Choroid plexus epithelial cell (primary cell): ENCODE results near the gene RNF126.
"Not testable (repeated sequence)": the region's sequence is repeated elsewhere in the genome, so short reads cannot be mapped to it uniquely, and the experiment has no call there.

ENCODE experiments used
- DNase-seq: peaks from one replicate; pipeline ENCODE4 v3.0.0-alpha.2; 2010; ENCODE audit warnings: low read depth
- H3K4me3 ChIP-seq: 2 replicates; pipeline ENCODE4 v1.5.1; 2011; ENCODE audit warnings: low read depth, mild to moderate bottlenecking, control low read depth, low read length, moderate library complexity
- TF ChIP-seq, protein P1 (sequence below): conservative IDR thresholded peaks from 2 replicates; pipeline ENCODE4 v1.5.1; 2011; ENCODE audit warnings: low read depth, mild to moderate bottlenecking, control low read depth, inconsistent platforms, low read length, moderate library complexity

RNF126 gene

DNA sequence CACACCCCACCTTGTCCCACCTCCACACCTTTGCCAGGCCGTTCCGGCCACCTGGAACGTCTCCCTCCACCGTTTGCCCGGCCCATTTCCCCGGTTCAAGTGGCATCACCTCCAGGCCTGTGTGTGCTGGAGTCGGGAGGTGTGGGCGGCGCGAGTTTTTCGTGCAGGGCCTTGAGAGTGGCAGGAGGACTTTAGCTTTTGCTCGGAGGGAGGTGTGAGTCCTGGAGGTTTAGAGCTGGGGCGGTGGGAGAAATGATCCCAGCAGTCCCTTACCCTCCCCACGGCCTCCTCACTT, 41.4 kb upstream of the RNF126 start:
- H3K4me3 ChIP-seq = no peak overlapping the region

DNA sequence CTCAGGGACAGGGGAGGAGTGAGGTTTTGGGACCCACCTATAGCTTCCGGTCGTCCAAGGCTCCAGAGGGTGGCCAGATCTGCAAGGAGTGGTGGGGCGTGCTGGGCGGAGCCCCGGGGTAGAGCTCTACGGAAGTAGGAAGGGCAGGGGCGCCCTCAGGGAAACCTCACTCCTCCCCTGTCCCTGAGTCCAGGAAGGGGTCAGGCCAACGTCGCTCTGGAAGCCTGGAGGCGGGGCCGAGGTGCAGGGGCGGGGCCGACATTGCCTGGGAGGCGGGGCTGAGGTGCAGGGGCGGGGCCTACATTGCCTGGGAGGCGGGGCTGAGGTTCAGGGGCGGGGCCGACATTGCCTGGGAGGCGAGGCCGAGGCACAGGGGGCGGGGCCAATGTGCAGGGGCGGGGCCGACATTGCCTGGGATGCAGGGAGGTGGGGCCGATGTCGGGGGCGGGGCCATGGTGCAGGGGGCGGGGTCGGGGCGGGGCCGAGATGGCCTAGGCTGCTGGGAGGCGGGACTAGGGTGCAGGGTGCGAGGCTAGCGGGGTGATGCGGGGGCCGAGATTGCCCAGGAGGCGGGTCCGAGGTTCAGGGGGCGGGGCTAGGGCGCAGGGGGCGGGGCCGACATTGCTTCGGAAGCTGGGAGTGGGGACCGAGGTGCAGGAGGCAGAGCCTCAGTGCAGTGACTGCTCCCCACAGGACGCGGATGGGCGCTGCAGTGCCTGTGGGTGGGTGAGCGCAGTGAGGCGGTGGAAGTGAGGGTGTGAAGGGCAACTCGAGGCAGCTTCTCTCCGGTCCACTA, 40.8 kb upstream of the RNF126 start:
- TF ChIP-seq, protein P1, sequence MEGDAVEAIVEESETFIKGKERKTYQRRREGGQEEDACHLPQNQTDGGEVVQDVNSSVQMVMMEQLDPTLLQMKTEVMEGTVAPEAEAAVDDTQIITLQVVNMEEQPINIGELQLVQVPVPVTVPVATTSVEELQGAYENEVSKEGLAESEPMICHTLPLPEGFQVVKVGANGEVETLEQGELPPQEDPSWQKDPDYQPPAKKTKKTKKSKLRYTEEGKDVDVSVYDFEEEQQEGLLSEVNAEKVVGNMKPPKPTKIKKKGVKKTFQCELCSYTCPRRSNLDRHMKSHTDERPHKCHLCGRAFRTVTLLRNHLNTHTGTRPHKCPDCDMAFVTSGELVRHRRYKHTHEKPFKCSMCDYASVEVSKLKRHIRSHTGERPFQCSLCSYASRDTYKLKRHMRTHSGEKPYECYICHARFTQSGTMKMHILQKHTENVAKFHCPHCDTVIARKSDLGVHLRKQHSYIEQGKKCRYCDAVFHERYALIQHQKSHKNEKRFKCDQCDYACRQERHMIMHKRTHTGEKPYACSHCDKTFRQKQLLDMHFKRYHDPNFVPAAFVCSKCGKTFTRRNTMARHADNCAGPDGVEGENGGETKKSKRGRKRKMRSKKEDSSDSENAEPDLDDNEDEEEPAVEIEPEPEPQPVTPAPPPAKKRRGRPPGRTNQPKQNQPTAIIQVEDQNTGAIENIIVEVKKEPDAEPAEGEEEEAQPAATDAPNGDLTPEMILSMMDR = no peak
- peak overlapping the region; percentile 29 for H3K4me3 ChIP-seq

More for the DNA sequence above, 41.4 kb upstream of the RNF126 start:
- TF ChIP-seq, protein P1 = no peak
- no peak for DNase-seq

DNA sequence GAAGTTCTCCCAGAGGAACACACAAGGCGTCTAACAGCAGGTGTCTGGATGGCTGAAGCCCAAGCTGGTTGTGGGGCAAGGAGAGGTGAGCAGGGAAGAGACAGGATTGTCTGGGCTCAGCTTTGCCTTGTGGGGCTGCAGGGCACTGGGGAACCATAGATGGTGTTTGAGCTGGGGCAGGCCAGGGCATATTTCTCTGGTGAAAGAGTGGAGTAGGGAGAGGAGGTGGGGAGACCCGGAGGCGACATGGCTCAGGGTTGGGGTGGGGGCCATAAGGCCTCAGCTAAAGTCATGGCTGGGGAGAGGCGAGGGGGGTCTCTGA, 40.3 kb upstream of the RNF126 start:
- TF ChIP-seq, protein P1 = no peak
- DNase-seq = no peak
- H3K4me3 ChIP-seq = no peak overlapping the region

More for the DNA sequence above, 40.8 kb upstream of the RNF126 start:
- DNase-seq = peak; percentile 71

DNA sequence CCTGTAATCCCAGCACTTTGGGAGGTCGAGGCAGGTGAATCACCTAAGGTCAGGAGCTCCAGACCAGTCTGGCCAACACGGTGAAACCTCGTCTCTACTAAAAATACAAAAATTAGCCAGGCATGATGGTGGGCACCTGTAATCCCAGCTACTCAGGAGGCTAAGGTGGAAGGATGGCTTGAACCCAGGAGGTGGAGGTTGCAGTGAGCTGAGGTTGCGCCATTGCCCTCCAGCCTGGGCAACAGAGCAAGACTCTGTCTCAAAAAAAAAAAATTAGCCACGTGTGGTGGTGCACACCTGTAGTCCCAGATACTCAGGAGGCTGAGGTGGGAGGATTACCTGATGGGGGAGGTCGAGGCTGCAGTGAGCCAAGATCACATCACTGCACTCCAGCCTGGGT, 39.8 kb upstream of the RNF126 start:
- not testable (repeated sequence) for H3K4me3 ChIP-seq, DNase-seq

DNA sequence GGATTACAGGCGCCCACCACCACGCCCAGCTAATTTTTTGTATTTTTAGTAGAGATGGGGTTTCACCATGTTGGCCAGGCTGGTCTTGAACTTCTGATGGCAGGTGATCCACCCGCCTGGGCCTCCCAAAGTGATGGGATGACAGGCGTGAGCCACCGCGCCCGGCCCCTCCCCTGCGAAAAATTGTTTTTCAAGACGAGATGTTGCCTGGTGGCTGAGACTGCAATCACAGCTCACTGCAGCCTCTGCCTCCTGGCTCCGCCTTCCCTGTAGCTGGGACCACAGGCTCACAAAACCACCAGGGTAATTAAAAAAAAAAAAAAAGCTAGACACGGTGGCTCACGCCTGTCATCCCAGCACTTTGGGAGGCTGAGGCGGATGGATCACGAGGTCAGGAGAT, 36.9 kb upstream of the RNF126 start:
- DNase-seq, H3K4me3 ChIP-seq: not testable (repeated sequence)

DNA sequence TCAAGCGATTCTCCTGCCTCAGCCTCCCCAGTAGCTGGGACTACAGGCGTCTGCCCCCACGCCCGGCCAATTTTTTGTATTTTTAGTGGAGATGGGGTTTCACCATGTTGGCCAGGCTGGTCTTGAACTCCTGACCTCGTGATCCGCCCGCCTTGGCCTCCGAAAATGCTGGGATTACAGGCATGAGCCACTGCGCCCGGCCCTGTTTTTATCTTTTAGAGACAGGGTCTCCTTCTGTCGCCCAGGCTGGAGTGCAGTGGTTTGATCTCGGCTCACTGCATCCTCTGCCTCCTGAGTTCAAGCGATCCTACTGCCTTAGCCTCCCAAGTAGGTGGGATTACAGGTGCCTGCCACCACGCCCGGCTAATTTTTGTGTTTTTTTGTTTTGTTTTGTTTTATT, 35.5 kb upstream of the RNF126 start:
- not testable (repeated sequence) for H3K4me3 ChIP-seq, DNase-seq

DNA sequence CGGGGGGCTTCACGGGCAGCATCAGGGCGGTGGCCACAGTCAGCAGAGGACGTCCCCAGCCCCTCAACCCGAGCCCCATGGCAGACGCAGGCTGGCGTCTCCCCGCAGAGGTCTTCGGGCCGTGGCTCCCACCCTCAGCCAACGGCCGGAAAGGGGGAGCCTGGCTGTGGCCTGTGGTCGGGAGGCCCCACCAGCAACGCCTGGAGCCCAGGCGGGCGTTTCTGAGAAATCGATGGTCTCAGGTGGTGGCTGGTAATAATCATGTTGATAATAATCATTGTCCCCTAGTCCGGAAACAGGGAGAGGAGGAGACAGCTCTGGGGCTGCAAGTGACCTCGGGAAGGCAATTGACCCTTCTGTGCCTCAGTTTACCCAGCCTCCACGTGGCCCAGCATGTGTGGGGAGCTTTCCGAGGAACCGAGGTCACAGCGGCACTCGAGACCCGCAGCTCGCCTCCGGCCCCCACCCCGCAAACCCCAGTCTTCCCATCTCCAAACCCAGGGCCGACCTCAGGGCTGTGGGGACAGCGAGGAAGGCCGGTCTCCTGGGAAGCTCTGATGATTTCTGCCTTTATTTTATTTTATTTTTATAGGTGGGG, 32.4 kb upstream of the RNF126 start, which contains the start of gene PRSS57:
TSS of gene PRSS57 (minus strand) at position 101 of the 598 bp plus-strand sequence. CDS start at position 79, 22 bp downstream.
- H3K4me3 ChIP-seq = no peak within 1 kb of the TSS
- TF ChIP-seq, protein P1 = no peak
- DNase-seq = no peak

DNA sequence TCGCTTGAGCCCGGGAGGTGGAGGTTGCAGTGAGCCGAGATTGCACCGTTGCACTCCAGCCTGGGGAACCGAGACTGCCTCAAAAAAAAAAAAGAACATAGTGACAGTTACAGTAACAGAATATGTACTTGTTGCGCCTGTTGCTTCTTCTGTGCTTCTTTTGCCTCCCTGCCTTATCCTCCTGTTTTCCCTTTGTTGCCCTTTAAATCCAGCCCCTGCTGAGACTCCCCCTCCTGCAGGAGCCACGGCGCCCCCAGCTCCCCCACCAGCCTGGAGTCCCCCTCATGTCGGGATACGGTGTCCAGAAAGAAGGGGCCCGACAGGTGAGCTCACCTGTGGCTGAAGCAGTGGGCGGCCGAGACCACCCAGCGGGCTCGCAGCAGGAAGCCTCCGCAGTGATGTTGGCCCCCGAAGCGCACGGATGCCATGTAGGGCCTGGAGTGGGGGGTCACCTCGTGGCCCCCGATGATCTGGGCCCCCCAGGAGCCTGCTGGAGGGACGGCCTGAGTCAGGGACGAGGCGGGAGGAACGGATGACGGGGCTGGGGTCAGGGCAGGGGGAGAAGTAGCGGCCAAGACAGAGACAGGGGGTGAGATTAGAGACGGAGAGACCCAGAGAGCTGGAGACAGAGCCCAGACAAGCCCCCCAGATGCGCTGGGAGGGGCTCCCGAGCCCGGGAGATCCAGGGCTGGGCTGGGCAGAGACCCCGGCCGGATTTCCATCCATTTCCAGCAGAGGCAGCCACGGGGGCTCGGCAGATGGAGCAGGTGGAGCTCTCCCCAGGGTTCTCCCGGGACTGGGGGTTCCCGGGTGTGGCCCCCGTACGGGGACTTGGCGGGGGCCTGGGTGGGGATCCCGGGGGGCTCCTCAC, 31.7 kb upstream of the RNF126 start:
- TF ChIP-seq, protein P1 = no peak
- no peak overlapping the region for H3K4me3 ChIP-seq

More for the DNA sequence above, 31.7 kb upstream of the RNF126 start:
- DNase-seq = no peak
